Gastrocnemius medialis (tissue), 4 donors: ENCODE data around the gene TEX38.
"Not testable (repeated sequence)": the region's sequence is repeated elsewhere in the genome, so short reads cannot be mapped to it uniquely, and the experiment has no call there.

Experiments used
- CTCF ChIP-seq, 5 experiments: fragments of 450-650 bp in 3 of 5; fragments of 200-600 bp in 2 of 5; sonication (generic) in 2 of 5; IDR thresholded peaks in 4 of 5; conservative IDR thresholded peaks in 1 of 5; 1 replicate in 4 of 5; 2 replicates in 1 of 5; pipeline ENCODE4 v1.5.1; 2016 to 2019; ENCODE audit warnings: antibody characterized with exemption in 5 of 5, mild to moderate bottlenecking in 3 of 5, moderate library complexity in 3 of 5
- POLR2A ChIP-seq, 2 donors: fragments of 450-650 bp; IDR thresholded peaks; one replicate each; pipeline ENCODE4 v1.6.1; 2017; ENCODE audit warnings: antibody characterized with exemption in 2 of 2, mild to moderate bottlenecking in 2 of 2, moderate library complexity in 2 of 2

GRCh38 chr1:46654698-46655097 lies 17.0 kb upstream of the TEX38 start:
- not testable (repeated sequence) for TF ChIP-seq CTCF (IDR thresholded peaks at IDR 0.05 in 4 of 5, conservative IDR thresholded peaks at IDR 0.05 in 1 of 5); POLR2A (IDR thresholded peaks at IDR 0.05)
